HG03139 (cell line): Measurements from ENCODE around the gene SLC23A1.
"Not testable (repeated sequence)": the region's sequence is repeated elsewhere in the genome, so short reads cannot be mapped to it uniquely, and the experiment has no call there.

Source experiments
- ATAC-seq: cut with Tn5 transposase; IDR thresholded peaks from one replicate; pipeline ENCODE4 v1.9.1; 2021; ENCODE audit not compliant: unreplicated experiment

Gene SLC23A1

GRCh38 chr5:139374909-139375308 is 8.2 kb downstream of the SLC23A1 start:
- no peak for ATAC-seq

- no peak for ATAC-seq
Observed at GRCh38 chr5:139371482-139372435, 11.3 kb downstream of the SLC23A1 start.

GRCh38 chr5:139369181-139369580 is 13.9 kb downstream of the SLC23A1 start:
- ATAC-seq = no peak

- no peak for ATAC-seq
Observed at GRCh38 chr5:139368613-139369012, 14.5 kb downstream of the SLC23A1 start.

GRCh38 chr5:139364466-139364865 is 18.6 kb downstream of the SLC23A1 start:
- ATAC-seq = no peak

DNA sequence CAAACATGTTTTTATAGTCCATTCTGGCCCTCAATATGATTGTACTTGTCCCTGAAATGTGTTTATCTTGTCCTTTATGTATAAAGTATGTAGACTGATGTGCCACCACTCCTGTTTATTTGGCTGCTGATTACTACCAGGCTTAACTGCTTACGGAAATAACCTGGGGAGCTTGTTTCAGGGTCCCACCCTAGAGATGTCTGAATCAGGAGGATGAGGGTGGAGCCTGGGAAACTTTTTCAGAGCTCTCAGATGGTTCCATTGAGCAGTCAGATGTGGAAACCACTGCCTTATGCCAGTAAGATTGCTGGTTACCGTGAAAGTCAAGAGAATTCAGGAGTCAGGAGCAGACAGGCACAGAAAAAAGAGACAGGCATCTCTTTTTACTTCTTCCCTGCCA is 19.2 kb downstream of the SLC23A1 start:
- no peak for ATAC-seq

GRCh38 chr5:139361835-139362429 is 21.2 kb downstream of the SLC23A1 start:
- ATAC-seq = no peak

DNA sequence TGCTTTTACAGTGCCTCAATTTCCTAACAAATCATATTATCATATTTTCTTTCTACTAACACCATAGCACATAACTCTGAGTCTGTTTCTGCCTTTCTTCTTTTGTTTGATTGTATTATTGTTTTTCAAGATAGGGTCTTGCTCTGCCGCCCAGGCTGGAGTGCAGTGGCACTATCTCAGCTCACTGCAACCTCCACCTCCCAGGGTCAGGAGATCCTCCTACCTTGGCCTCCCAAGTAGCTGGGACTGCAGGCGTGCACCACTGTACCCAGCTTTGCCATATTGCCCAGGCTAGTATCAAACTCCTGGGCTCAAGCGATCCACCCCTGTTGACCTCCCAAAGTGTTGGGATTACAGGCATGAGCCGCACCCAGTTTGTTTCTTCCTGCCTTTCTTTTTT is 22.7 kb downstream of the SLC23A1 start:
- no peak for ATAC-seq

- no peak for ATAC-seq
Observed at GRCh38 chr5:139358064-139358463, 25.0 kb downstream of the SLC23A1 start.

GRCh38 chr5:139355900-139356299 is 27.2 kb downstream of the SLC23A1 start:
- not testable (repeated sequence) for ATAC-seq

DNA sequence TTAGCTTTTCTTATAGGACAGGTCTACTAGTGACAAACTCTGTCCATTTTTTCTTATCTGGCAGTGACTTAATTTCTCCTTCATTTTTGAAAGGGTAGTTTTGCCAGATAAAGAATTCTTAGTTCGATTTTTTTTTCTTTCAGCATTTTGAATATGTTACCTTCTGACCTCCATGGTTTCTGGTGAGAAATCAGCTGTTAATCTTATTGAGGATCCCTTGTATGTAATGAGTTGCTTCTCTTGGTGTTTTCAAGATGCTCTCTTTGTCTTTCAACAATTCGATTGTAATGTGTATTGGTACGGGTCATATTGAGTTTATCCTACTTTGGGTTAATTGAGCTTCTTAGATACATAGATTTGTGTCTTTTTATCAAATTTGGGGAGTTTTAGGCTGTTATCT is 28.9 kb downstream of the SLC23A1 start:
- no peak for ATAC-seq

GRCh38 chr5:139347863-139348262 is 35.2 kb downstream of the SLC23A1 start:
- ATAC-seq = not testable (repeated sequence)

DNA sequence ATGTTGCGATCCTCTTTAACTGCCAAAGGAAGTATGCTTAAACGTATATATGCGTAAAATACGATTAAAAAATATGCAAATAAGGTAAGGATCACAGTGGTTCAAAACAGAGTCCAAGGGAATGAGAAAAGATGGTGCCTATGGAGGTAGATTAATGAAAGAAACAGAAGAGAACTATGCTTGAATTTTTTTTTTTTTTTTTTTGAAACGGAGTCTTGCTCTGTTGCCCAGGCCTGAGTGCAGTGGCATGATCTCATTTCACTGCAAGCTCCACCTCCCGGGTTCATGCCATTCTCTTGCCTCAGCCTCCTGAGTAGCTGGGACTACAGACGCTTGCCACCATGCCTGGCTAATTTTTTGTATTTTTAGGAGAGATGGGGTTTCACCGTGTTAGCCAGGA is 37.7 kb downstream of the SLC23A1 start:
- not testable (repeated sequence) for ATAC-seq

GRCh38 chr5:139344177-139344576 is 38.9 kb downstream of the SLC23A1 start:
- no peak for ATAC-seq

- ATAC-seq = no peak
Observed at GRCh38 chr5:139343476-139343875, 39.6 kb downstream of the SLC23A1 start.

- ATAC-seq = peak; percentile 39
Observed at GRCh38 chr5:139342423-139342723, 40.7 kb downstream of the SLC23A1 start.

DNA sequence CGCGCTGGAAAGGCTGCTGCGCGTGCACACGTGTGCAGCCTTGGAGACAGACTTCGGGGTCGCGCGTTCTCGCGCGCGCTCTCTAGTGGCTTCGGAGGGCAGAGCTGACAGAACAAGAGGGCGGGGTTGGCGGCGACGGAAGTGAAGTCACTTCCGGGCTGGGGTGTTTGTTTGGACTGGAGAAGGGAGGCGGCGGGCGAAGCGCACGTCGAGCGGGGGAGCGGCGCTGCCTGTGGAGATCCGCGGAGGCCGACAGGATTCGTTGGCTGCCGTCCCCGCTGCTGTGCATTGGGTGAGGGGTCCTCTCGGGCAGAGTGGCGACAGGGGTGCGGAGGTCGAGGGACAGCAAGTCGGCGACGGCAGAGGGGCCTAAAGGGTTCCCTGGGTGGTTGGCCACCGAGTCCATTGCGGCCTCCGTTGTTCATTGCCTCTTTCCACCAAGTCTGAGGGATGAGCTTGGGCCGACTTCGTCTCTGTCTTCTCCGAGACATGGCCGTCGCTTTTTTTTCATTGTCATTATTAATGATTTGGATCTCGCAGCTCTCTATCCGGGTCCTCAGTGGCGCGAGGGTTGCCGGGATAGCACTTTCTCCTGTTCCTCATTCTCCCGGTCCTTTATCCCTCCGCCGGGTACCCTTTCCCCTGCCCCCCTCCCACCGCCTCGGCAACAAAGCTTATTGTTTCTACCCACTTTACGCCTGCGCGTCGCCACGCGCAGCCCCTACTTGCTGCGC is 41.2 kb downstream of the SLC23A1 start, which contains the start of gene PAIP2:
PAIP2 (plus strand) TSS at position 166 of the 734 bp plus-strand sequence. CDS start 21,931 bp downstream, outside the sequence.
- ATAC-seq = peak; percentile 87

DNA sequence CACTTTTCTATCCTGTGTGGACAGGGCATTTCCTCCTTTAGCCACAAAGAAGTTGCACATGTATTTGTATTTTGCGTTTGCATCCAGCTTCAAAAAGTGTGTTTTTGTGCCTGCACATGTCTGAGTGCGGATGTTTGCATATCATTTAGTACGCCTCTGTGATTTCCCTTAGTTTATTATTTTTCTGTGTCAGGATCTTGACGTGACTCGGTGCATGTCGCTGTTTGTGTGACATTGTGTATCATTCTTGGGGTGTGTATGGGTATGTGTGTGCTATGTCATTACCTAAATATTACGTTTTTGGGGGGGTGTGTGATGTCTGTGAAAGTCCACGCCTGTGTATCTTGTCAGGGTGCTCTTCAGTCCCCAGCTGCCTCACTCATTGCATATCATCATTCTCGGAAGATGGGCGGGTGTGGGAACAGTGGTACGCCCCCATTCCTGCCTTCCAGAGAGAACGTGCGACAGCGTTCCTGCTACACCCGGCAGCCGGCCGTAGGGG is 41.9 kb downstream of the SLC23A1 start:
- ATAC-seq = no peak

GRCh38 chr5:139340051-139340450 is 43.0 kb downstream of the SLC23A1 start:
- ATAC-seq = no peak

GRCh38 chr5:139335811-139336210 is 47.3 kb downstream of the SLC23A1 start:
- ATAC-seq = no peak
